ENCODE data around the gene BAG3.

BAG3 gene

GRCh38 chr10:119677904-119678755 lies 26.9 kb downstream of the BAG3 start:
- Histone ChIP-seq H3K4me1 (ENCODE audit: control insufficient read depth, insufficient read depth, low read length) (peaks cover 41% of the 10 kb centered on the region), H3K27me3 (ENCODE audit: control insufficient read depth in 1 of 2, insufficient read depth in 2 of 2, low read length in 2 of 2) (no peaks in the 10 kb centered on the region), H3K36me3 (ENCODE audit: control insufficient read depth in 2 of 2, insufficient read depth in 2 of 2, low read length in 2 of 2) (peaks cover 33 to 39% of the 10 kb centered on the region in 2 donors)

GRCh38 chr10:119679480-119679829 lies 28.3 kb downstream of the BAG3 start:
- Histone ChIP-seq H3K4me1 (ENCODE audit: control insufficient read depth, insufficient read depth, low read length) (peaks cover 38% of the 10 kb centered on the region), H3K27ac (ENCODE audit: low read length) (peak overlapping the region; percentile 24), H3K4me3 (ENCODE audit: low read length in 2 of 2) (no peak overlapping the region), H3K36me3 (ENCODE audit: control insufficient read depth in 2 of 2, insufficient read depth in 2 of 2, low read length in 2 of 2) (peaks cover 22 to 26% of the 10 kb centered on the region in 2 donors), H3K9ac (ENCODE audit: low read length in 2 of 2) (no peak overlapping the region), H3K27me3 (ENCODE audit: control insufficient read depth in 1 of 2, insufficient read depth in 2 of 2, low read length in 2 of 2) (no peaks in the 10 kb centered on the region), H3K9me3 (ENCODE audit: control insufficient read depth in 2 of 2, low read length in 2 of 2) (no peaks in the 10 kb centered on the region)

More at GRCh38 chr10:119677904-119678755, 26.9 kb downstream of the BAG3 start:
- H3K4me3 ChIP-seq (ENCODE audit: low read length in 2 of 2) = no peak overlapping the region
- peak overlapping the region; percentile 62 for H3K27ac ChIP-seq (ENCODE audit: low read length)
- H3K9ac ChIP-seq (ENCODE audit: low read length in 2 of 2) = peak overlapping the region in 1 of 2 donors; percentile 49
- no peaks in the 10 kb centered on the region for H3K9me3 ChIP-seq (ENCODE audit: control insufficient read depth in 2 of 2, low read length in 2 of 2)

GRCh38 chr10:119680050-119680449 lies 28.9 kb downstream of the BAG3 start:
- Histone ChIP-seq H3K36me3 (ENCODE audit: control insufficient read depth in 2 of 2, insufficient read depth in 2 of 2, low read length in 2 of 2) (peaks cover 20 to 23% of the 10 kb centered on the region in 2 donors), H3K4me3 (ENCODE audit: low read length in 2 of 2) (no peak overlapping the region), H3K9me3 (ENCODE audit: control insufficient read depth in 2 of 2, low read length in 2 of 2) (no peaks in the 10 kb centered on the region), H3K9ac (ENCODE audit: low read length in 2 of 2) (no peak overlapping the region), H3K4me1 (ENCODE audit: control insufficient read depth, insufficient read depth, low read length) (peaks cover 38% of the 10 kb centered on the region), H3K27ac (ENCODE audit: low read length) (peak overlapping the region; percentile 64), H3K27me3 (ENCODE audit: control insufficient read depth in 1 of 2, insufficient read depth in 2 of 2, low read length in 2 of 2) (no peaks in the 10 kb centered on the region)

- H3K9ac ChIP-seq (ENCODE audit: low read length in 2 of 2) = no peak overlapping the region
- H3K4me1 ChIP-seq (ENCODE audit: control insufficient read depth, insufficient read depth, low read length) = peaks cover 38% of the 10 kb centered on the region
- H3K27me3 ChIP-seq (ENCODE audit: control insufficient read depth in 1 of 2, insufficient read depth in 2 of 2, low read length in 2 of 2) = no peaks in the 10 kb centered on the region
- peaks cover 16 to 20% of the 10 kb centered on the region in 2 donors for H3K36me3 ChIP-seq (ENCODE audit: control insufficient read depth in 2 of 2, insufficient read depth in 2 of 2, low read length in 2 of 2)
- H3K9me3 ChIP-seq (ENCODE audit: control insufficient read depth in 2 of 2, low read length in 2 of 2) = no peaks in the 10 kb centered on the region
- peak overlapping the region; percentile 64 for H3K27ac ChIP-seq (ENCODE audit: low read length)
- H3K4me3 ChIP-seq (ENCODE audit: low read length in 2 of 2) = peak overlapping the region in 1 of 2 donors; percentile 29
Observed at GRCh38 chr10:119680650-119681081, 29.5 kb downstream of the BAG3 start.

- Histone ChIP-seq H3K36me3 (ENCODE audit: control insufficient read depth in 2 of 2, insufficient read depth in 2 of 2, low read length in 2 of 2) (no peaks in the 10 kb centered on the region), H3K9ac (ENCODE audit: low read length in 2 of 2) (peak overlapping the region in 1 of 2 donors; percentile 36), H3K27ac (ENCODE audit: low read length) (no peak overlapping the region), H3K9me3 (ENCODE audit: control insufficient read depth in 2 of 2, low read length in 2 of 2) (no peaks in the 10 kb centered on the region), H3K4me1 (ENCODE audit: control insufficient read depth, insufficient read depth, low read length) (peaks cover 9% of the 10 kb centered on the region), H3K27me3 (ENCODE audit: control insufficient read depth in 1 of 2, insufficient read depth in 2 of 2, low read length in 2 of 2) (no peaks in the 10 kb centered on the region), H3K4me3 (ENCODE audit: low read length in 2 of 2) (peak overlapping the region in 1 of 2 donors; percentile 44)
Observed at GRCh38 chr10:119686465-119687191, 35.4 kb downstream of the BAG3 start.

- H3K27ac ChIP-seq (ENCODE audit: low read length) = no peak overlapping the region
- no peak overlapping the region for H3K9ac ChIP-seq (ENCODE audit: low read length in 2 of 2)
- no peaks in the 10 kb centered on the region for H3K27me3 ChIP-seq (ENCODE audit: control insufficient read depth in 1 of 2, insufficient read depth in 2 of 2, low read length in 2 of 2)
- no peak overlapping the region for H3K4me3 ChIP-seq (ENCODE audit: low read length in 2 of 2)
- peaks cover 3% of the 10 kb centered on the region for H3K4me1 ChIP-seq (ENCODE audit: control insufficient read depth, insufficient read depth, low read length)
- no peaks in the 10 kb centered on the region for H3K36me3 ChIP-seq (ENCODE audit: control insufficient read depth in 2 of 2, insufficient read depth in 2 of 2, low read length in 2 of 2)
- no peaks in the 10 kb centered on the region for H3K9me3 ChIP-seq (ENCODE audit: control insufficient read depth in 2 of 2, low read length in 2 of 2)
Observed at GRCh38 chr10:119687192-119688032, 36.2 kb downstream of the BAG3 start.

- no peaks in the 10 kb centered on the region for H3K36me3 ChIP-seq (ENCODE audit: control insufficient read depth in 2 of 2, insufficient read depth in 2 of 2, low read length in 2 of 2)
Observed at GRCh38 chr10:119688033-119688508, 36.9 kb downstream of the BAG3 start.

GRCh38 chr10:119689016-119689580 lies 37.9 kb downstream of the BAG3 start:
- Histone ChIP-seq H3K4me1 (ENCODE audit: control insufficient read depth, insufficient read depth, low read length) (peaks cover 3% of the 10 kb centered on the region), H3K9me3 (ENCODE audit: control insufficient read depth in 2 of 2, low read length in 2 of 2) (no peaks in the 10 kb centered on the region), H3K27me3 (ENCODE audit: control insufficient read depth in 1 of 2, insufficient read depth in 2 of 2, low read length in 2 of 2) (no peaks in the 10 kb centered on the region), H3K36me3 (ENCODE audit: control insufficient read depth in 2 of 2, insufficient read depth in 2 of 2, low read length in 2 of 2) (no peaks in the 10 kb centered on the region), H3K27ac (ENCODE audit: low read length) (no peak overlapping the region), H3K9ac (ENCODE audit: low read length in 2 of 2) (no peak overlapping the region), H3K4me3 (ENCODE audit: low read length in 2 of 2) (no peak overlapping the region)

More at GRCh38 chr10:119688033-119688508, 36.9 kb downstream of the BAG3 start:
- no peak overlapping the region for H3K27ac ChIP-seq (ENCODE audit: low read length)
- no peak overlapping the region for H3K9ac ChIP-seq (ENCODE audit: low read length in 2 of 2)
- H3K4me1 ChIP-seq (ENCODE audit: control insufficient read depth, insufficient read depth, low read length) = peaks cover 3% of the 10 kb centered on the region
- H3K4me3 ChIP-seq (ENCODE audit: low read length in 2 of 2) = no peak overlapping the region
- H3K9me3 ChIP-seq (ENCODE audit: control insufficient read depth in 2 of 2, low read length in 2 of 2) = no peaks in the 10 kb centered on the region
- no peaks in the 10 kb centered on the region for H3K27me3 ChIP-seq (ENCODE audit: control insufficient read depth in 1 of 2, insufficient read depth in 2 of 2, low read length in 2 of 2)

GRCh38 chr10:119691726-119692125 lies 40.5 kb downstream of the BAG3 start:
- no peaks in the 10 kb centered on the region for H3K9me3 ChIP-seq (ENCODE audit: control insufficient read depth in 2 of 2, low read length in 2 of 2)
- no peaks in the 10 kb centered on the region for H3K27me3 ChIP-seq (ENCODE audit: control insufficient read depth in 1 of 2, insufficient read depth in 2 of 2, low read length in 2 of 2)
- no peak overlapping the region for H3K9ac ChIP-seq (ENCODE audit: low read length in 2 of 2)
- no peak overlapping the region for H3K27ac ChIP-seq (ENCODE audit: low read length)
- peaks cover under 1% of the 10 kb centered on the region for H3K4me1 ChIP-seq (ENCODE audit: control insufficient read depth, insufficient read depth, low read length)
- no peak overlapping the region for H3K4me3 ChIP-seq (ENCODE audit: low read length in 2 of 2)
- no peaks in the 10 kb centered on the region for H3K36me3 ChIP-seq (ENCODE audit: control insufficient read depth in 2 of 2, insufficient read depth in 2 of 2, low read length in 2 of 2)
